Brain microvascular endothelial cell (primary cell): ENCODE results near the gene TCF12.

Experiments used
- DNase-seq: peaks from one replicate; pipeline ENCODE4 v3.0.0-alpha.2; 2020
- H3K27ac ChIP-seq: fragments of 250-450 bp; sonication (Bioruptor Pico); 2 replicates; pipeline ENCODE4 v1.5.1; 2020; ENCODE audit warnings: mild to moderate bottlenecking, moderate library complexity
- H3K27me3 ChIP-seq: fragments of 250-450 bp; sonication (Bioruptor Pico); replicated peaks from 2 replicates; pipeline ENCODE4 v1.5.1; 2020; ENCODE audit warnings: mild to moderate bottlenecking
- H3K36me3 ChIP-seq: fragments of 250-450 bp; sonication (Bioruptor Pico); replicated peaks from 2 replicates; pipeline ENCODE4 v1.5.1; 2020; ENCODE audit warnings: mild to moderate bottlenecking
- H3K4me3 ChIP-seq: 2 replicates; pipeline ENCODE4 v1.5.1; 2011; ENCODE audit warnings: low read depth, mild to moderate bottlenecking, control low read depth, low read length, moderate library complexity
- in situ Hi-C: cut with HindIII; loops from 2 replicates; pipeline ENCODE4 v1.10.0; 2017; ENCODE audit warnings: low sequenced_read_pairs, low pct_ligation_motif_present
- TF ChIP-seq, protein P1 (sequence below): IDR thresholded peaks from 2 replicates; pipeline ENCODE4 v1.5.1; 2011; ENCODE audit warnings: low read depth, mild to moderate bottlenecking, moderate library complexity, low read length, control low read depth, inconsistent platforms; ENCODE audit errors: missing control alignments

TCF12 gene

DNA sequence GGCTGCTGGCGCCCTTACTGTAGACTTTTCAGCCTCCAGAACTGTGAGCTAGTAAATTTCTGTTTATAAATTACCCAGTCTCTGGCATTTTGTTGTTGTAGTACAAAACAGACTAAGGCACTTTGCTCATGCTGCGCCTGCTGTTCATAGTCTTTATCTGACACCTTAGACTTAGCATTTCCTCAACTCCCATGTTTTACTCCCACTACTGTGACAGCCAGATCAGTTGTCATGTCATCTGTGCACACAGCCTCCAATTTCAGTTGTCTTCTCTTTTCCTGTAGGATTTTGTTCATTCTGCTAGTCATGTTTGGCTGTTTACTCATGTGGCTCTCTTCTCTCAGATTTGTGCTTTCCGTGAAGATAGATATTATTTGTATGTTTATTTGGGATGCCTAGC is 62.0 kb downstream of the TCF12 start:
- H3K27me3 ChIP-seq, result no peaks in the 10 kb centered on the region
- TF ChIP-seq, protein P1, sequence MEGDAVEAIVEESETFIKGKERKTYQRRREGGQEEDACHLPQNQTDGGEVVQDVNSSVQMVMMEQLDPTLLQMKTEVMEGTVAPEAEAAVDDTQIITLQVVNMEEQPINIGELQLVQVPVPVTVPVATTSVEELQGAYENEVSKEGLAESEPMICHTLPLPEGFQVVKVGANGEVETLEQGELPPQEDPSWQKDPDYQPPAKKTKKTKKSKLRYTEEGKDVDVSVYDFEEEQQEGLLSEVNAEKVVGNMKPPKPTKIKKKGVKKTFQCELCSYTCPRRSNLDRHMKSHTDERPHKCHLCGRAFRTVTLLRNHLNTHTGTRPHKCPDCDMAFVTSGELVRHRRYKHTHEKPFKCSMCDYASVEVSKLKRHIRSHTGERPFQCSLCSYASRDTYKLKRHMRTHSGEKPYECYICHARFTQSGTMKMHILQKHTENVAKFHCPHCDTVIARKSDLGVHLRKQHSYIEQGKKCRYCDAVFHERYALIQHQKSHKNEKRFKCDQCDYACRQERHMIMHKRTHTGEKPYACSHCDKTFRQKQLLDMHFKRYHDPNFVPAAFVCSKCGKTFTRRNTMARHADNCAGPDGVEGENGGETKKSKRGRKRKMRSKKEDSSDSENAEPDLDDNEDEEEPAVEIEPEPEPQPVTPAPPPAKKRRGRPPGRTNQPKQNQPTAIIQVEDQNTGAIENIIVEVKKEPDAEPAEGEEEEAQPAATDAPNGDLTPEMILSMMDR, result no peak
- H3K27ac ChIP-seq, result no peak overlapping the region
- no peak overlapping the region for H3K4me3 ChIP-seq
- in situ Hi-C loops, result no loop called here
- no peak for DNase-seq
- H3K36me3 ChIP-seq, result no peaks in the 10 kb centered on the region

DNA sequence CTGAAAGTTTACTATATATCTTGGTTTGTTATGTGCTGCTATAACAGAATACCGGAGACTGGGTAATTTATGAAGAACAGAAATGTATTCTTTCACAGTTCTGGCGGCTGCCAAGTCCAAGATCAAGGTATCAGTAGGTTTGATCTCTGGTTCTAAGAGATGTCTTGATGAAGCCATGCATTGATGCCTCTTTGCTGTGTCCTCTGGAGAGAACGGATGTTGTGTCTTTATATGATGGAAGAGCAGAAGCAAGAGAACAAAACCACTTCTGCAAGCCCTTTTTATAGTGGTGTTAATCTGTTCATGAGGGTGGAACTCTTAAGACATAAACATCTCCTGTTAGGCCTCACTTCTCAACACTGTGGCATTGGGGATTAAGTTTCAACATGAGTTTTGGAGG is 62.7 kb downstream of the TCF12 start:
- DNase-seq, result no peak
- in situ Hi-C loops, result no loop called here

DNA sequence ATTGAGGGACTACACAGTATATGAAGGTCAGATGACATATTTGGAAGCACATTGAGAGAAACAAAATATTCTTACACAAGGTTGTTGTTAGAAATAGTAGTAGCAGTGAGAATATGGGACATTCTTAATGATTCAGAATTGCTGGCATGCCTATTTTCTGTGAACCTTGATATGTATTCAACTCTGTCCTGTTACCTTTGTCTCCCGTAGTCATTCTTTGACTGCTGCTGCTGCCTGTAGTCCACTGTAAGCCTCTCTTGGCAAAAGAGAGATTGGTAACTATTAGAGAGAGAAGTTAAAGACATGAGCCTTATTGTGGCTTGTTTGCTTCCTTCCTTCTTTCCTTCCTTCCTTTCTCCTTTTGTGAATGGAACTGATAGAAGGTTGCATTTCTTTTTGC is 64.5 kb downstream of the TCF12 start:
- TF ChIP-seq, protein P1, result no peak
- H3K27ac ChIP-seq, result no peak overlapping the region
- DNase-seq, result no peak
- in situ Hi-C loops, result no loop called here
- H3K36me3 ChIP-seq, result no peaks in the 10 kb centered on the region
- H3K27me3 ChIP-seq, result no peaks in the 10 kb centered on the region
- no peak overlapping the region for H3K4me3 ChIP-seq

More for the DNA sequence above, 62.7 kb downstream of the TCF12 start:
- no peak overlapping the region for H3K27ac ChIP-seq
- no peak overlapping the region for H3K4me3 ChIP-seq
- TF ChIP-seq, protein P1, result no peak
- H3K27me3 ChIP-seq, result no peaks in the 10 kb centered on the region
- no peaks in the 10 kb centered on the region for H3K36me3 ChIP-seq

DNA sequence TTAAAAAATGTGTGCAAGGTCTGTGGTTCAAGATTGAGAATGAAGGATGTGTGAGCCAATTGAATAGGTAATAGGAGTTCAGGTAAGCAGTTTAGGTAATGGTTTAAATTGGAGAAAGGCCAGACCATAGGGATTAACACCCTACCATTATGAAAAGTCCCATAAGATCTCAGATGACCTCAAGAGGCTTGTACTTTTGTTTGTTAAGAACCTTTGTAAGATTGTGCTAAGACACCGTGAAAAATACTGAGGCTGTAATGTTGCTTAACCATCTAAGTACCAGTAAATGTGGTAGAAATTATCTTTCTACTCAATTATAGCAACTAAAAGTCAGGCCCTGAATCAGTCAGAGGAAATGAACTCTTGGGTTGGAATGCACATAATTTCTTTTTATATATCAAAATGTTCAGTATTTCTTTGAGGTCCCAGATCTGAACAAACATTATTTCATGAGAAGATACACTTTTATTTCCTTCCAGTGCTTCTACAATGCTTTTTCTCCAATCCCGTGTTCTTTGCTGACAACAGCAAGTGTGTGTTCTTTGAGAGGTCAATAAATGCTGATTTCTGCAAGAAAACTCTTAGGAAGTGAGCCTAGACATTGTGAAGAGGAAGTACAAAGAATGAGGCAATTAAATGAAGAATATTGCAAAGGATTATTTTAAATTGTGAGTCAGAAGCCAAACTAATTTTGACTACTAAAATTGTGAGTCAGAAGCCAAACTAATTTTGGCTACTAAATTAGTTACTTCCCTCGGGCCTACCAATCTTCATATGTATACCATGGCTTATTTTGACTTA is 66.4 kb downstream of the TCF12 start:
- Histone ChIP-seq H3K36me3 (no peaks in the 10 kb centered on the region), H3K27ac (peak overlapping the region; percentile 31), H3K27me3 (no peaks in the 10 kb centered on the region), H3K4me3 (no peak overlapping the region)
- TF ChIP-seq, protein P1, result no peak
- in situ Hi-C loops, result no loop called here
- DNase-seq, result no peak

DNA sequence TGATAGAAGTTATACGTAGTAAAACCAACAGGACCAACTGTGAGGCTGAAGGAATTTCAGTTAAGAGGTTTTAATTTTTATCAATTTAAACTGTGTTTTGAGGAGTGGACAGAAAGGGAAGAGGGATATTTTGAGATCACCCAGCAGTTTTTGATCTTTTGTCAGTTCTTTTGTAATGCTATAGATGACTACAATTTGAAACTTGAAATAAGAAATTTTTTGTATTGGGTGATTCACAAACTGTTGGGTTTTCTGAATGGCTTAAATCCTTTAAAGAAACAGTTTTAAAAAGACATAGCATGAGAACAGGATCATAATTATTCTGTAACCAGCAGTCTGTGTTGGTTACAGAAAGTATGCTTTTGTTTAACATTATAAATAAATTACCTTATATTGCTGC is 67.4 kb downstream of the TCF12 start:
- Histone ChIP-seq H3K27me3 (no peaks in the 10 kb centered on the region), H3K27ac (peak overlapping the region; percentile 31), H3K36me3 (no peaks in the 10 kb centered on the region), H3K4me3 (no peak overlapping the region)
- TF ChIP-seq, protein P1, result no peak
- no peak for DNase-seq
- in situ Hi-C loops, result no loop called here

DNA sequence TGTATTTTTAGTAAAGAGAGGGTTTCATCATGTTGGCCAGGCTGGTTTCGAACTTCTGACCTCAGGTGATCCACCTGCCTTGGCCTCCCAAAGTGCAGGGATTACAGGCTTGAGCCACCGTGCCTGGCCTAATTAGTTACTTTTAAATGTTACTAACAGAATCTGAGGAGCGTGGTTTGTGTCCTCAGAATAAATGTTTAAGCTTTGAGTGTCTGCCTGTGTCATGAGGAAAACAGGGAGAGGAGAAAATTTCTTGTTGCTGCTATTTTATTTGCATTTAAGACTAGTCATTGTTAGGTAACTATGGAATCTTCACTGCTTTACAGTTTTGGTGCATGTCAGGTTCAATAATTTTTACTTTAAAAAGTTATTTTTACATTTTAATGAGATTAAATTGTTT is 68.8 kb downstream of the TCF12 start:
- in situ Hi-C loops, result no loop called here
- H3K4me3 ChIP-seq, result no peak overlapping the region
- TF ChIP-seq, protein P1, result no peak
- H3K36me3 ChIP-seq, result no peaks in the 10 kb centered on the region
- DNase-seq, result no peak
- no peaks in the 10 kb centered on the region for H3K27me3 ChIP-seq
- H3K27ac ChIP-seq, result no peak overlapping the region
